Gastroesophageal sphincter (tissue), 2 donors: ENCODE data around the gene AK2.

Experiments used
- EP300 ChIP-seq: sonication (generic); formaldehyde crosslinking; IDR thresholded peaks from one replicate; pipeline ENCODE4 v1.6.1; 2017; ENCODE audit warnings: antibody characterized with exemption, mild to moderate bottlenecking
- POLR2A ChIP-seq, 2 donors: fragments of 450-650 bp; IDR thresholded peaks; one replicate each; pipeline ENCODE4 v1.6.1; 2017; ENCODE audit warnings: antibody characterized with exemption in 2 of 2, mild to moderate bottlenecking in 2 of 2, moderate library complexity in 1 of 2

DNA sequence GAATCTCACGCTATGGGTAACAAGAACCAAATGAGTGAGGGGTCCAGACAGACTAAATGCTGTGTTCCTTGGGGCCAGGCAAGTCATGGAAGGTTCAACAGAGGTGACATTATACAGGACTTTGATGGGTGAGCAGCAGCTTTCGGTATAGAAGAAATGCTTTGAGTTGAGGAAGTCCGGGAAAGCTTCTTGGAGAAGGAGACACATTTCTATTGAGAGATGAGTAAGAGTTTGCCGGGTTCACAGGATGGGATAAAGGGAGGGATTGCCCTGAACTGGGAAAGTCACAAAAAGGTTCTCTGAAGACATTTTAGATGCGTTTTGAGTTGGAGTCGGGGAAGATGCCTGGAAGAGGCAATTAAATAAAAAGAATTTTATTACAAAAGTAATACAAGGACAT, 43.7 kb upstream of the AK2 start:
- TF ChIP-seq POLR2A (IDR thresholded peaks at IDR 0.05) = no peak
- no peak for TF ChIP-seq EP300
